GM12801 (cell line): ENCODE data around the gene CDON.

Source experiments
- CTCF ChIP-seq: IDR thresholded peaks from one replicate; pipeline ENCODE4 v1.5.1; 2011; ENCODE audit warnings: control low read depth; ENCODE audit not compliant: insufficient read length; ENCODE audit errors: extremely low read depth

CDON gene

GRCh38 chr11:126053415-126054286 is 9.0 kb downstream of the CDON start:
- TF ChIP-seq CTCF, result no peak

DNA sequence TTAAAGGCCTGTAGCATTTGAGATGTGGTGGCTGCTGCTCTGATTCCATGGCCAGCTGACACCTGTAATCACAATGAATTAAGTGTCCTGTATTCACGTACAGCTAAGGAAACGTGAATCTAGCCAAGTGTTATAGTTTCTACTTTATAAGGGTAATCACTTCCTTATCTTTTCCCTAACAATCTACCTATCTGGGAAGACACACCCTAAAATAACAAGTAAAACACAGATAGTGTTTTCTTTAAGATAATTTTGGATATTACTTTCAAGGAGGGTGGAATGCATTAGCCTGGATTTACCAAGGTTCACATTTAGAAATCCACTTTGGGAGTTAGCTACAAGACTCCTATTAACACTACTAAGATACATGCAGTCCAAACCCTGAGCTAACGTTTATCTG is 11.5 kb downstream of the CDON start:
- no peak for TF ChIP-seq CTCF

- TF ChIP-seq CTCF, result no peak
Measured at GRCh38 chr11:126049159-126049558, 13.5 kb downstream of the CDON start.

DNA sequence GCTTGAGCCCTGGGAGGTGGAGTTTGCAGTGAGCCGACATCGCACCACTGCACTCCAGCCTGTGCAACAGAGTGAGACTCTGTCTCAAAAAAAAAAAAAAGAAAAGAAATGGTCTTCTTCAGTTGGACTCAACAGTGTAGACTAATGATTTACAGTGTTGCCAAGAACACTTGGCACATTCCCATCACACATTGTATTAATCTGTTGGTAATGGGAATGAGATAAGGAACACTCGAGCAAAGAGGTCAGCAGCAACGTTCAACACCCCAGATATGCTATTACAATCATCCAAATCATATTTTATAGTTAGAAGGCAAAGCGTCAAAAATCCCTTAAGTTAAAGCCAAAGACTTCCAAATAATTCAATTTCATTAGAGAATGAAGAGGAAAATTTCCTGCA is 14.5 kb downstream of the CDON start:
- TF ChIP-seq CTCF, result no peak

- no peak for TF ChIP-seq CTCF
Measured at GRCh38 chr11:126046570-126047195, 16.0 kb downstream of the CDON start.

GRCh38 chr11:126039485-126040271 is 23.0 kb downstream of the CDON start:
- no peak for TF ChIP-seq CTCF

DNA sequence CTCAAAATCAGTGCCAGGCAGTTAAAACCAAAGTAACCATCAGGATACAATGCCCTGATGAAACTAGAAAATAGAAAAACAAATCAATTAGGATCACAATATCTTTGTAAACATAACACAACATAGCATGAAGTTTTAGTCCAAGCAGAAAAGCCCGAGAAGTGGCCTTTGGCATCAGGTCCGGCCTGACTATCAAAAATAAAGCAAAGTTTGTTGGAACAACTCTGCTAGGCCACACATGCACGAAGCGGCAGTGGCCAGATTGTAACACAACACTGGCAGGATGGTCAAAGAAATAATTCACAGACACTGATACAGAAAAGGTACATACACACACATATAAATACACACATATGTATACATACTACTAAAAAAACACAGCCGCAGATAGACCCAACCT is 26.9 kb downstream of the CDON start:
- TF ChIP-seq CTCF, result no peak
